Measurements from ENCODE around the gene VASH1.

- TF ChIP-seq CTCF (IDR thresholded peaks at IDR 0.05; ENCODE audit: low read length) (no peak), EZH2phosphoT487 (IDR thresholded peaks at IDR 0.05; ENCODE audit: low read length) (no peak), EZH2 (optimal IDR thresholded peaks at IDR 0.05; ENCODE audit: low read depth, low read length) (no peak)
Measured at GRCh38 chr14:76753541-76754198, 7.6 kb upstream of the VASH1 start.

All from MM.1S (cell line).